Measurements from ENCODE around the gene RBCK1.

The RBCK1 gene

DNA sequence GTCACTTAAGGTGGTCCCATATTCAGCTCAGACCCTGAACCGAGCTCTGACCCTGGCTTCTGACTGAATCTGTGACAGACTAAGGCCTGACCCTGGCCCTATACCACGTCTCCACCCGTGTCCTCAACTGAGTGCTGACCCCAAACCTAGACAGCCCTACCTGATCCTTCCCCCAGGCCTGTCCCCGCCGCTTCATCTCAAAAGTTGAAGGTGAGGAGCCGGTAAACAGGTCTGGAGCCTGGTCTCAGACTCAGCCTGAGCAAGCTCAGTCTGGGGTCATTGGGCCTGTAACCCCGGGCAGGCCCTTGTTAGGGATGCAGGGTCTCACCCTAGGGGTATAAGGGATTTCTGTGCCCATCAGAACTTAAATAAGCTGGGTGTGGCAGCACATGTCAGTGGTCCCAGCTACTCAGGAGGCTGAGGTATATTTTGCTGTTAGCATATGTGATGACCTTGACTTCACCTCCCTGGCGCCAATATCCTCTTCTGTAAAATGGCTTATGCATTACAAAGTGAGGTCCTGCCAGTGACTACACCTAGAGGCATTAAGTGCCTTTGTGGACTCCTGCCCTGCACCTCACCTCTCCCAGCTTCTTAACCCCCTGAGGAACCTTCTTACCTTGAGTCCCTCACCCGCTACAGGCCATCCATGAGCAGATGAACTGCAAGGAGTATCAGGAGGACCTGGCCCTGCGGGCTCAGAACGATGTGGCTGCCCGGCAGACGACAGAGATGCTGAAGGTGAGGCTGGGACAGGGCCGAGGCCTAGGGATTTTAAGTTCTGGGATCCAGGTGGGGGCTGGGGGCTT lies 20.0 kb downstream of the RBCK1 start:
- Histone ChIP-seq H3K27me3 (no peaks in the 10 kb centered on the region), H3K4me1 (no peaks in the 10 kb centered on the region), H3K27ac (no peak overlapping the region), H3K36me3 (peaks cover 40 to 87% (median 54%) of the 10 kb centered on the region in 3 donors), H3K9me3 (no peaks in the 10 kb centered on the region), H3K4me3 (no peak overlapping the region)
- intact Hi-C loops (cut with DNase I; ENCODE audit: low total_unique reads), result no loop called here
- TF ChIP-seq, protein P1, sequence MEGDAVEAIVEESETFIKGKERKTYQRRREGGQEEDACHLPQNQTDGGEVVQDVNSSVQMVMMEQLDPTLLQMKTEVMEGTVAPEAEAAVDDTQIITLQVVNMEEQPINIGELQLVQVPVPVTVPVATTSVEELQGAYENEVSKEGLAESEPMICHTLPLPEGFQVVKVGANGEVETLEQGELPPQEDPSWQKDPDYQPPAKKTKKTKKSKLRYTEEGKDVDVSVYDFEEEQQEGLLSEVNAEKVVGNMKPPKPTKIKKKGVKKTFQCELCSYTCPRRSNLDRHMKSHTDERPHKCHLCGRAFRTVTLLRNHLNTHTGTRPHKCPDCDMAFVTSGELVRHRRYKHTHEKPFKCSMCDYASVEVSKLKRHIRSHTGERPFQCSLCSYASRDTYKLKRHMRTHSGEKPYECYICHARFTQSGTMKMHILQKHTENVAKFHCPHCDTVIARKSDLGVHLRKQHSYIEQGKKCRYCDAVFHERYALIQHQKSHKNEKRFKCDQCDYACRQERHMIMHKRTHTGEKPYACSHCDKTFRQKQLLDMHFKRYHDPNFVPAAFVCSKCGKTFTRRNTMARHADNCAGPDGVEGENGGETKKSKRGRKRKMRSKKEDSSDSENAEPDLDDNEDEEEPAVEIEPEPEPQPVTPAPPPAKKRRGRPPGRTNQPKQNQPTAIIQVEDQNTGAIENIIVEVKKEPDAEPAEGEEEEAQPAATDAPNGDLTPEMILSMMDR (IDR thresholded peaks at IDR 0.05), result no peak
- peak in 1 of 2 donors; percentile 59 for DNase-seq

DNA sequence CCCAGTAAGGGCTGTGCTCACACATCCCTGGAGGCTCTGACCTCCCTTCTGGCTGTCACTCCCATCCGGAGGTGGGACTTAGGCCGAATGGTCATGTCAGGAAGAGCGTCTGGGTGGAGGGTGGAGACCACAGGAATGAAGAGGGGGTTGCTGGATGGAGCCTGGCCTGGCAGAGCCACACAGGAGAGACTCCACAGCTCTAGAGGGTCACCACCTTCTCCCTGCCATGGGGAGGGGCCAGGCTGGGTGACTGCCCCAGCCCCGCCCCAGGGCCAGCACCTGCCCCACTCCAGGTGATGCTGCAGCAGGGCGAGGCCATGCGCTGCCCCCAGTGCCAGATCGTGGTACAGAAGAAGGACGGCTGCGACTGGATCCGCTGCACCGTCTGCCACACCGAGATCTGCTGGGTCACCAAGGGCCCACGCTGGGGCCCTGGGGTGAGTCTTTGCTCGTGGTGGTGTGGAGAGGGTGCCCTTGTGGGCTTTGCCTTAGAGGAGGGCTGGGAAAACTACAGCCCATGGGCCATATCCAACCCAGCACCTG lies 20.6 kb downstream of the RBCK1 start:
- Histone ChIP-seq H3K4me1 (no peaks in the 10 kb centered on the region), H3K36me3 (peaks cover 33 to 85% (median 50%) of the 10 kb centered on the region in 3 donors), H3K4me3 (no peak overlapping the region), H3K27ac (no peak overlapping the region), H3K27me3 (no peaks in the 10 kb centered on the region), H3K9me3 (no peaks in the 10 kb centered on the region)
- DNase-seq, result peak in 1 of 2 donors; percentile 60
- TF ChIP-seq, protein P1 (IDR thresholded peaks at IDR 0.05), result no peak
- intact Hi-C loops (cut with DNase I; ENCODE audit: low total_unique reads), result no loop called here

DNA sequence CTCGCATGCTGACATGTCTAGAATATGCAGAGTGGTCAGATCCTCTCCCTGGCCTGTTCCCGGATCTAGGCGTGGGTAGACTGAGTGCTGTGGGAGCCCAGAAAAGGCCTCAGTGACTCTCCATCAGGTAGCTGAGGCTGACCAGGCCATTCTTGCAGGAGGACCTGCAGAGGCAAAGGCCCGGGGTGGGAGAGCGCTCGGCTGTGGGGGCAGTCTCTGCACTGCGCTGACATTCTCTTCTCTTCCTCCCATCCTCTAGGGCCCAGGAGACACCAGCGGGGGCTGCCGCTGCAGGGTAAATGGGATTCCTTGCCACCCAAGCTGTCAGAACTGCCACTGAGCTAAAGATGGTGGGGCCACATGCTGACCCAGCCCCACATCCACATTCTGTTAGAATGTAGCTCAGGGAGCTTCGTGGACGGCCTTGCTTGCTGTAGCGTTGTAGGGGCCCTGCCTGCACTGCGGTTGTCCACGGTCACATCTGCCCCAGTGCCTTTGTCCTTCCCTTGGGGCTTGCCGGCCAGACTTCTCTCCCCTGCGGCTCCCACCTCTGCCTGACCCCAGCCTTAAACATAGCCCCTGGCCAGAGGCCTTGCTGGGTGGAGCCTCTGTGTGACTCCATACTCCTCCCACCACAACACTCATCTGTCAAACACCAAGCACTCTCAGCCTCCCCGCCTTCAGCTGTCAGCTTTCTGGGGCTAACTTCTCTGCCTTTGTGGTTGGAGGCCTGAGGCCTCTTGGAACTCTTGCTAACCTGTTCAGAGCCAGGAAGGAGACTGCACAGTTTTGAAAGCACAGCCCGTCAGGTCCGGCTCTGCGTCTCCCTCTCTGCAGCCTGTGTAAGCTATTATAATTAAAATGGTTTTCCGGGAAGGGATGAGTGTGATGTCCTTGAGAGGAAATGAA lies 22.2 kb downstream of the RBCK1 start:
- H3K4me1 ChIP-seq, result no peaks in the 10 kb centered on the region
- TF ChIP-seq, protein P1 (IDR thresholded peaks at IDR 0.05), result no peak
- H3K27me3 ChIP-seq, result no peaks in the 10 kb centered on the region
- no peaks in the 10 kb centered on the region for H3K9me3 ChIP-seq
- H3K36me3 ChIP-seq, result peaks cover 32 to 82% (median 59%) of the 10 kb centered on the region in 3 donors
- DNase-seq, result peak in 1 of 2 donors; percentile 44
- intact Hi-C loops (cut with DNase I; ENCODE audit: low total_unique reads), result no loop called here
- H3K4me3 ChIP-seq, result no peak overlapping the region
- no peak overlapping the region for H3K27ac ChIP-seq

DNA sequence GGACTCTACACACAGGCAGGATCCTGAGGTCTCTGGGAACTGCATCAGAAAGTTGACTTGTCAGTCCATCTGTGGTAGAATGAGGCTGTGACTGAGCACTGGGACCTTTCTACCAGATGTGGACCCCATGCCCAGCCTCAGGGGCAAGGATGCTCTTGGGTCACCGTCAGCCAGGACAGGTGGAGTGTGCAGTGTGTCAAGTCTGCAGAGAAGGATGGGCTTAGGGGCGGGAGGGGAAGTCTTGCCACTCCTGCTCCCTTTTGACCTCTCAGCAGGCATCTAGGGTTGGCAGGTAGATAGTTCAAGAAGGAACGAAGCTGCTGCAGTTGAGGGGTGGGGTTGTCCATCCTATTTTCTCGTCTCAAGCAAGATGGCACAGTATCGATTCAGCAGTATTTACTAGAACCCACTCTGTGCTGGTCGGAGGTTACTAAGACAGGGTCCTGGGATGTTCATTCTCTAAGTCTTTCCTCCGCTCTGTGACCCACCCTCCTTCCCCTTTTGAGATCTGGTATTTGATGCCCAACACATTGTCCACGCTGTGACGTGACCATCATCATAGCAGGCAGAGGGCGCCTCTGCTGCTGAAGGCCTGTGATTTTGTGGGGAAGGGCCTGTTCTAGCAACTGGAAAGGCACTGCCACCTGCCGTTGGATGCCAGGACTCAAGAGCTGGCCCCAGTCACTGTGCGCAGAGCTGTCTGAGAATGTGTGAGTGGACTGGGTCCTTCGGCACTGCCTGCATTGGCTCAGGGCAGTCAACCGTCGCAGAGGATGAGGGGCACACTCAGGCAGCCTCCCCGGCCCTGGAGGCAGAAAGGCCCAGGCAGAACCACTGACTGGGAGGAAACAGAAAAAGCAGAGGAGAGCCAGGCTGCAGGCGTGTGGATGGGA lies 23.2 kb downstream of the RBCK1 start:
- intact Hi-C loops (cut with DNase I; ENCODE audit: low total_unique reads), result no loop called here
- H3K36me3 ChIP-seq, result peaks cover 42 to 87% (median 62%) of the 10 kb centered on the region in 3 donors

More for the DNA sequence above, 23.2 kb downstream of the RBCK1 start:
- Histone ChIP-seq H3K27ac (no peak overlapping the region), H3K4me3 (no peak overlapping the region), H3K9me3 (no peaks in the 10 kb centered on the region), H3K4me1 (no peaks in the 10 kb centered on the region), H3K27me3 (no peaks in the 10 kb centered on the region)
- DNase-seq, result peak; percentile 40 to 71
- TF ChIP-seq, protein P1 (IDR thresholded peaks at IDR 0.05), result peak; percentile 54 to 57
